Esophagus squamous epithelium (tissue), 5 donors: Measurements from ENCODE around the gene CDKL5. TPM values are rescaled to one million over a fixed set of nuclear protein-coding genes. Genes with fewer than 3 reads are reported as not detected.

Experiments used
- DNase-seq: peaks from one replicate; lab custom pipeline; 2025; lab: John Stamatoyannopoulos, UW
- H3K27ac ChIP-seq, 4 donors: fragments of 200-600 bp; sonication (generic); one replicate each; pipeline ENCODE4 v1.5.1; 2016 to 2019; ENCODE audit warnings: mild to moderate bottlenecking in 1 of 4
- H3K27me3 ChIP-seq, 4 donors: fragments of 200-600 bp; sonication (generic); 1 replicate in 3 of 4; 2 replicates in 1 of 4; pipeline versions ENCODE4 v1.5.1 to v1.6.0; 2017 to 2021; ENCODE audit warnings: antibody characterized with exemption in 1 of 4
- H3K36me3 ChIP-seq, 3 donors: fragments of 200-600 bp; sonication (generic); one replicate each; pipeline ENCODE4 v1.5.1; 2016 to 2019
- H3K4me1 ChIP-seq, 3 donors: fragments of 200-600 bp; sonication (generic); one replicate each; pipeline ENCODE4 v1.5.1; 2017 to 2019
- H3K4me3 ChIP-seq, 4 donors: fragments of 200-600 bp; sonication (generic); 1 replicate in 3 of 4; 2 replicates in 1 of 4; pipeline ENCODE4 v1.5.1; 2016 to 2019; ENCODE audit warnings: mild to moderate bottlenecking in 2 of 4, moderate library complexity in 1 of 4
- H3K9me3 ChIP-seq, 3 donors: fragments of 200-600 bp; sonication (generic); one replicate each; pipeline ENCODE4 v1.5.1; 2016 to 2019
- POLR2A ChIP-seq, 4 donors: fragments of 450-650 bp; IDR thresholded peaks; one replicate each; pipeline ENCODE4 v1.6.1; 2017; ENCODE audit warnings: antibody characterized with exemption in 4 of 4, mild to moderate bottlenecking in 4 of 4, moderate library complexity in 3 of 4
- WGBS, 2 donors: methylation state at CpG; one replicate each; pipeline ENCODE4 v1.1.5; 2018; 5-methylcytosine and 5-hydroxymethylcytosine counted together
- intact Hi-C: fragments of 100-400 bp; cut with DNase I; formaldehyde crosslinking; loops from one replicate; pipeline ENCODE4 v1.15.0; 2022
- total RNA-seq, 4 donors: library from RNA; depleted of rRNA; stranded (reverse); fragments of >200 nt; gene quantifications; one replicate each; pipeline ENCODE4 v1.1.0, GENCODE V29; 2016
- TF ChIP-seq, protein P1 (sequence below), 6 experiments: fragments of 450-650 bp in 4 of 6; fragments of 200-600 bp in 2 of 6; sonication (generic) in 2 of 6; IDR thresholded peaks; one replicate each; pipeline ENCODE4 v1.5.1; 2016 to 2019; ENCODE audit warnings: antibody characterized with exemption in 6 of 6, mild to moderate bottlenecking in 4 of 6, moderate library complexity in 4 of 6
- donor health status: DM: yes; HTN: yes; CAD: no.

Gene CDKL5
- total RNA-seq, 4 donors from 2014 or later: 4.9 to 11.7 (median 7.8) TPM

DNA sequence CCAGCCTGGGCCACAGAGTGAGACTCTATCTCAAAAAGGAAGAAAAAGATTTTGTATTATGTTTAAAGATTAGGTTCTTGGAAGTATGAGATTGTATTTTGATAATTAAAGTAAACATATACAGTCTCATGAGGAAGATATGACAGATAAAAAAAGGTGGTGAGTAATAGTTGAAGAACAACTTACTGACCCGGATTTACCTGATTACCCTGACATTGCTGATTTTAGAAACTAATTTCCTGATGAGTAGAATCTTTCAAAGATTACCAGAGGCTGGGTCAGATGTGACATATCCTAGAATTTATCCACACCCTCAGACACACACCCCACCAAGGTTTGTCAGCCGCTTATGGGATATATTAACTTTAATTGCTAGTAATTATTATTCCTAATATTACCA, 9.5 kb downstream of the CDKL5 start:
- Histone ChIP-seq H3K27ac (peak overlapping the region in 1 of 4 donors; percentile 36), H3K36me3 (no peaks in the 10 kb centered on the region), H3K9me3 (no peaks in the 10 kb centered on the region), H3K4me1 (no peaks in the 10 kb centered on the region), H3K4me3 (no peak overlapping the region), H3K27me3 (no peaks in the 10 kb centered on the region)
- WGBS, 2 donors: 79 to 85% methylated on average over 2 of the region's 2 CpGs
- TF ChIP-seq POLR2A (IDR thresholded peaks at IDR 0.05): no peak
- TF ChIP-seq, protein P1, sequence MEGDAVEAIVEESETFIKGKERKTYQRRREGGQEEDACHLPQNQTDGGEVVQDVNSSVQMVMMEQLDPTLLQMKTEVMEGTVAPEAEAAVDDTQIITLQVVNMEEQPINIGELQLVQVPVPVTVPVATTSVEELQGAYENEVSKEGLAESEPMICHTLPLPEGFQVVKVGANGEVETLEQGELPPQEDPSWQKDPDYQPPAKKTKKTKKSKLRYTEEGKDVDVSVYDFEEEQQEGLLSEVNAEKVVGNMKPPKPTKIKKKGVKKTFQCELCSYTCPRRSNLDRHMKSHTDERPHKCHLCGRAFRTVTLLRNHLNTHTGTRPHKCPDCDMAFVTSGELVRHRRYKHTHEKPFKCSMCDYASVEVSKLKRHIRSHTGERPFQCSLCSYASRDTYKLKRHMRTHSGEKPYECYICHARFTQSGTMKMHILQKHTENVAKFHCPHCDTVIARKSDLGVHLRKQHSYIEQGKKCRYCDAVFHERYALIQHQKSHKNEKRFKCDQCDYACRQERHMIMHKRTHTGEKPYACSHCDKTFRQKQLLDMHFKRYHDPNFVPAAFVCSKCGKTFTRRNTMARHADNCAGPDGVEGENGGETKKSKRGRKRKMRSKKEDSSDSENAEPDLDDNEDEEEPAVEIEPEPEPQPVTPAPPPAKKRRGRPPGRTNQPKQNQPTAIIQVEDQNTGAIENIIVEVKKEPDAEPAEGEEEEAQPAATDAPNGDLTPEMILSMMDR (IDR thresholded peaks at IDR 0.05): no peak
- no peak for DNase-seq
- intact Hi-C loops: no loop called here

DNA sequence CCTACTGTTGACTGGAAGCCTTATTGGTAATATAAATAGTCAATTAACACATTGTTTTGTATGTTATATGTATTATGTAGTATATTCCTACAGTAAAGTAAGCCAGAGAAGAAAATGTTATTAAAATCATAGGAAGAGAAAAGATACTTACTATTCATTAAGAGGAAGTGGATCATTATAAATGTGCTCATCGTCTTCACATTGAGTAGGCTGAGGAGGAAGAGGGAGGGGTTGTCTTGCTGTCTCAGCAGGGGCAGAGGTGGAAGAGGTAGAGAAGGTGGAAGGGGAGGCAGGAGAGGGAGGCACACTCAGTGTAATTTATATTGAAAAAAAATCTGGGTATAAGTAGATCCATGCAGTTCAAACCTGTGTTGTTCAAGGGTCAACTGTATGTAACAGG, 10.6 kb downstream of the CDKL5 start:
- Histone ChIP-seq H3K27ac (no peak overlapping the region), H3K4me3 (no peak overlapping the region), H3K36me3 (no peaks in the 10 kb centered on the region), H3K4me1 (no peaks in the 10 kb centered on the region), H3K9me3 (no peaks in the 10 kb centered on the region), H3K27me3 (no peaks in the 10 kb centered on the region)
- no peak for DNase-seq
- TF ChIP-seq, protein P1 (IDR thresholded peaks at IDR 0.05): no peak
- TF ChIP-seq POLR2A (IDR thresholded peaks at IDR 0.05): no peak
- 64 to 90% methylated on average over 1 of the region's 1 CpG for WGBS, 2 donors
- intact Hi-C loops: no loop called here

DNA sequence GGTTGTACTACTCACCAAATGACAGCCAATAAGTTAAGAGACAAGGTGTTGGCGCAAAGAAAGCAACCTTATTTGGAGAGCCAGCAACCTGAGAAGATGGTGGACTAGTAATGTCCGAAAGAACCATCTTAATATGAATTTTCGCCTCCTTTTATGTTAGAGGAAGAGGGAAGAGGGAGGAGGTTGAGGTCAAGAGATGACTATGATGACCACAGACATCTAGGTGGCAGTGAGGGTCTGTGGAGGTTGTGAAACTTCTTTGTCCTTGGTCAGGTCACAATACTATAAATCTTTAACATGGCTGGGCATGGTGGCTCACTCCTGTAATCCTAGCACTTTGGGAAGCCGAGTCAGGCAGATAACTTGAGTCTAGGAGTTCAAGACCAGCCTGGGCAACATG, 15.4 kb downstream of the CDKL5 start:
- WGBS, 2 donors: 70 to 91% methylated on average over 3 to 4 of the region's 4 CpGs
- intact Hi-C loops: no loop called here
- H3K4me3 ChIP-seq: no peak overlapping the region
- no peaks in the 10 kb centered on the region for H3K27me3 ChIP-seq
- no peaks in the 10 kb centered on the region for H3K36me3 ChIP-seq
- H3K4me1 ChIP-seq: no peaks in the 10 kb centered on the region
- no peak for TF ChIP-seq POLR2A (IDR thresholded peaks at IDR 0.05)
- TF ChIP-seq, protein P1 (IDR thresholded peaks at IDR 0.05): no peak
- no peaks in the 10 kb centered on the region for H3K9me3 ChIP-seq
- DNase-seq: no peak
- H3K27ac ChIP-seq: no peak overlapping the region

DNA sequence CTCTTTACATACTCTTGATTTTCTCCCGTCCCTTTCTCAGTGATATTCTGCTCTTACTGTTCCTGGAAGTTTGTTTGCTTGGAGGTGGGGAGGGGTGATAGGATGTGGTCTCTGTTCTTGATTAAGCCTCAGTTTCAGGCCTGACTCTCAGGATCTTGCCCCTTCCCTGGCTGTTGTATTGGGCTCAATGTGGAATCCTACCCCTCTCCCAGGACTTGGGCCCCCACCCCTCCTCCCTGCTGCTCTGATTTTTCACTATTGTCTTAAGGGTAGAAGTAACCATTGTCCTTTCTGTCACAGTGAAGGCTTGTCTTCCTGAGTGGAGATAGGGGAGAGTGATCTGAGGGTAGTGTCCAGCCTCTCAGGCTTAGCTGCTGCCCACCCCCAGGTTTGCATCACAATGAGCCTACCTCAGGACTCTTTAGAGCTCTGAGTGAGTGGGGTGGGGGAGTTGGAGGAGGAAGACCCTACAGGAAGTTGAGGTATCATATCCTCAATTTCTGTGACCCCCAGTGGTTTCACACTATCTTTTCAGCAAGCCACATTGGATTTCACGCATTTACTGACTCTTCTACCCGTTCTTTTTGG, 16.5 kb downstream of the CDKL5 start:
- H3K36me3 ChIP-seq: no peaks in the 10 kb centered on the region
- TF ChIP-seq, protein P1 (IDR thresholded peaks at IDR 0.05): no peak
- no peak for TF ChIP-seq POLR2A (IDR thresholded peaks at IDR 0.05)

DNA sequence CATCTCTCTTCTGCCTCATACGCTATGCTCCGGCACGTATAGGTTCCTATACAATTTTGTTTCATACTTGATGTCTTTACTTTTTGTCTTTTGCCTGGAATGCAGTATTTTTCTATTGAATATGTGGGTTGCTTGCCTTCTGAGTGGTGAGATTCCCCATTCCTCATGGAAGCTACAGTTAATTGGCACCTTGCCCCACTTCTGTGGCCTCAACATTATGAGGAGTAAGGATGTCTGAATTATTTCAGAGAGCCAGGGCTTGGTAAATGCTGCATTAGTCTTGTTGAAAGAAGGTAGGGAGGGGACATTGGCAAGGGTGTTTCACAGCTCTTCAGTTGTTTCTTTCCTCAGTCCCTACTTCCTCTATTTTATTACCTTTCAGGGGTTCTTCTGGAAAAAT, 23.0 kb downstream of the CDKL5 start:
- no peaks in the 10 kb centered on the region for H3K36me3 ChIP-seq
- no peak for DNase-seq
- TF ChIP-seq, protein P1 (IDR thresholded peaks at IDR 0.05): no peak
- no peak for TF ChIP-seq POLR2A (IDR thresholded peaks at IDR 0.05)
- H3K27me3 ChIP-seq: no peaks in the 10 kb centered on the region
- 91 to 100% methylated on average over 3 of the region's 3 CpGs for WGBS, 2 donors
- no peak overlapping the region for H3K27ac ChIP-seq
- H3K4me3 ChIP-seq: no peak overlapping the region
- no peaks in the 10 kb centered on the region for H3K9me3 ChIP-seq
- intact Hi-C loops: no loop called here
- no peaks in the 10 kb centered on the region for H3K4me1 ChIP-seq

More for the DNA sequence above, 16.5 kb downstream of the CDKL5 start:
- WGBS, 2 donors: 77% methylated on average over 3 of the region's 3 CpGs; no CpG with 5 or more reads in 1 of the 2 donors
- intact Hi-C loops: no loop called here
- no peak overlapping the region for H3K27ac ChIP-seq
- no peak overlapping the region for H3K4me3 ChIP-seq
- no peaks in the 10 kb centered on the region for H3K4me1 ChIP-seq
- no peaks in the 10 kb centered on the region for H3K27me3 ChIP-seq
- no peak for DNase-seq
- H3K9me3 ChIP-seq: no peaks in the 10 kb centered on the region
